ENCODE results near the gene PRAC1. TPM values are rescaled to one million over a fixed set of nuclear protein-coding genes. Genes with fewer than 3 reads are reported as not detected.

The PRAC1 gene
- total RNA-seq, 3 donors from 2014 or later (not counting 1 experiment from before 2014, with no cell fraction given): not detected

- Histone ChIP-seq H3K4me3 (ENCODE audit: low read length) (no peak overlapping the region), H3K4me1 (ENCODE audit: control insufficient read depth, insufficient read depth, low read length) (no peaks in the 10 kb centered on the region), H3K9me3 (ENCODE audit: control insufficient read depth, insufficient read depth, low read length) (no peaks in the 10 kb centered on the region), H3K27ac (ENCODE audit: low read length) (no peak overlapping the region), H3K27me3 (ENCODE audit: control insufficient read depth, insufficient read depth, low read length) (peaks cover 5% of the 10 kb centered on the region), H3K36me3 (ENCODE audit: control insufficient read depth, insufficient read depth, low read length) (no peaks in the 10 kb centered on the region)
- ATAC-seq (no peak), DNase-seq (no peak)
- TF ChIP-seq CTCF (IDR thresholded peaks at IDR 0.05): no peak
- 92% methylated on average over 10 of the region's 10 CpGs for WGBS (ENCODE audit: insufficient coverage)
- intact Hi-C loops (cut with micrococcal nuclease): no loop called here
- H3K27ac Mint-ChIP-seq: no peak overlapping the region
- no peaks in the 10 kb centered on the region for H3K9me3 Mint-ChIP-seq
- H3K36me3 Mint-ChIP-seq: no peaks in the 10 kb centered on the region
- no peak overlapping the region for H3K4me3 Mint-ChIP-seq
- no peaks in the 10 kb centered on the region for H3K4me1 Mint-ChIP-seq
- H3K27me3 Mint-ChIP-seq (ENCODE audit: low read depth in 2 of 2): peaks cover 46 to 74% of the 10 kb centered on the region in 2 donors
These were observed 20.3 kb downstream of the PRAC1 start for GRCh38 chr17:48701864-48702532.

GRCh38 chr17:48693178-48693577 is 29.1 kb downstream of the PRAC1 start:
- no peak overlapping the region for H3K4me3 Mint-ChIP-seq
- intact Hi-C loops (cut with micrococcal nuclease): no loop called here
- H3K4me1 ChIP-seq (ENCODE audit: control insufficient read depth, insufficient read depth, low read length): no peaks in the 10 kb centered on the region
- no peak overlapping the region for H3K27ac ChIP-seq (ENCODE audit: low read length)
- H3K4me3 ChIP-seq (ENCODE audit: low read length): no peak overlapping the region
- no peaks in the 10 kb centered on the region for H3K27me3 ChIP-seq (ENCODE audit: control insufficient read depth, insufficient read depth, low read length)
- no peak for TF ChIP-seq CTCF (IDR thresholded peaks at IDR 0.05)
- no peaks in the 10 kb centered on the region for H3K9me3 ChIP-seq (ENCODE audit: control insufficient read depth, insufficient read depth, low read length)
- H3K9me3 Mint-ChIP-seq: no peaks in the 10 kb centered on the region
- H3K27ac Mint-ChIP-seq: no peak overlapping the region
- no peaks in the 10 kb centered on the region for H3K36me3 ChIP-seq (ENCODE audit: control insufficient read depth, insufficient read depth, low read length)
- no peak for ATAC-seq
- no peak for DNase-seq
- H3K4me1 Mint-ChIP-seq: no peaks in the 10 kb centered on the region
- H3K27me3 Mint-ChIP-seq (ENCODE audit: low read depth in 2 of 2): peaks cover 42 to 61% of the 10 kb centered on the region in 2 donors
- no CpG with 5 or more reads among the region's 1 CpG for WGBS (ENCODE audit: insufficient coverage)
- no peaks in the 10 kb centered on the region for H3K36me3 Mint-ChIP-seq

GRCh38 chr17:48692049-48692448 is 30.3 kb downstream of the PRAC1 start:
- no peaks in the 10 kb centered on the region for H3K9me3 ChIP-seq (ENCODE audit: control insufficient read depth, insufficient read depth, low read length)
- no peak overlapping the region for H3K4me3 Mint-ChIP-seq
- H3K9me3 Mint-ChIP-seq: no peaks in the 10 kb centered on the region
- DNase-seq: no peak
- H3K27me3 ChIP-seq (ENCODE audit: control insufficient read depth, insufficient read depth, low read length): no peaks in the 10 kb centered on the region
- no peaks in the 10 kb centered on the region for H3K4me1 Mint-ChIP-seq
- H3K36me3 ChIP-seq (ENCODE audit: control insufficient read depth, insufficient read depth, low read length): no peaks in the 10 kb centered on the region
- H3K4me3 ChIP-seq (ENCODE audit: low read length): no peak overlapping the region
- H3K36me3 Mint-ChIP-seq: no peaks in the 10 kb centered on the region
- H3K27ac ChIP-seq (ENCODE audit: low read length): no peak overlapping the region
- no CpG with 5 or more reads among the region's 1 CpG for WGBS (ENCODE audit: insufficient coverage)
- no peak for ATAC-seq
- TF ChIP-seq CTCF (IDR thresholded peaks at IDR 0.05): no peak
- H3K27ac Mint-ChIP-seq: no peak overlapping the region
- intact Hi-C loops (cut with micrococcal nuclease): no loop called here
- peaks cover 42 to 52% of the 10 kb centered on the region in 2 donors for H3K27me3 Mint-ChIP-seq (ENCODE audit: low read depth in 2 of 2)
- no peaks in the 10 kb centered on the region for H3K4me1 ChIP-seq (ENCODE audit: control insufficient read depth, insufficient read depth, low read length)

GRCh38 chr17:48690655-48691054 is 31.7 kb downstream of the PRAC1 start:
- no peaks in the 10 kb centered on the region for H3K4me1 Mint-ChIP-seq
- no peaks in the 10 kb centered on the region for H3K27me3 ChIP-seq (ENCODE audit: control insufficient read depth, insufficient read depth, low read length)
- no peak for ATAC-seq
- H3K9me3 ChIP-seq (ENCODE audit: control insufficient read depth, insufficient read depth, low read length): no peaks in the 10 kb centered on the region
- no peak for TF ChIP-seq CTCF (IDR thresholded peaks at IDR 0.05)
- H3K36me3 ChIP-seq (ENCODE audit: control insufficient read depth, insufficient read depth, low read length): no peaks in the 10 kb centered on the region
- H3K9me3 Mint-ChIP-seq: no peaks in the 10 kb centered on the region
- no peak for DNase-seq
- H3K27ac Mint-ChIP-seq: no peak overlapping the region
- H3K27me3 Mint-ChIP-seq (ENCODE audit: low read depth in 2 of 2): peaks cover 36 to 42% of the 10 kb centered on the region in 2 donors
- H3K36me3 Mint-ChIP-seq: no peaks in the 10 kb centered on the region
- H3K27ac ChIP-seq (ENCODE audit: low read length): no peak overlapping the region
- intact Hi-C loops (cut with micrococcal nuclease): no loop called here
- no peak overlapping the region for H3K4me3 Mint-ChIP-seq
- 83% methylated on average over 4 of the region's 5 CpGs for WGBS (ENCODE audit: insufficient coverage)
- no peak overlapping the region for H3K4me3 ChIP-seq (ENCODE audit: low read length)
- no peaks in the 10 kb centered on the region for H3K4me1 ChIP-seq (ENCODE audit: control insufficient read depth, insufficient read depth, low read length)
